Measurements from ENCODE around the gene STXBP1. TPM values are rescaled to one million over a fixed set of nuclear protein-coding genes. Genes with fewer than 3 reads are reported as not detected.
A peak's percentile ranks its signal among the peaks of the same experiment; 100 is the strongest.

The STXBP1 gene
- total RNA-seq, 1 experiment from 2014 or later = 7.2 TPM

DNA sequence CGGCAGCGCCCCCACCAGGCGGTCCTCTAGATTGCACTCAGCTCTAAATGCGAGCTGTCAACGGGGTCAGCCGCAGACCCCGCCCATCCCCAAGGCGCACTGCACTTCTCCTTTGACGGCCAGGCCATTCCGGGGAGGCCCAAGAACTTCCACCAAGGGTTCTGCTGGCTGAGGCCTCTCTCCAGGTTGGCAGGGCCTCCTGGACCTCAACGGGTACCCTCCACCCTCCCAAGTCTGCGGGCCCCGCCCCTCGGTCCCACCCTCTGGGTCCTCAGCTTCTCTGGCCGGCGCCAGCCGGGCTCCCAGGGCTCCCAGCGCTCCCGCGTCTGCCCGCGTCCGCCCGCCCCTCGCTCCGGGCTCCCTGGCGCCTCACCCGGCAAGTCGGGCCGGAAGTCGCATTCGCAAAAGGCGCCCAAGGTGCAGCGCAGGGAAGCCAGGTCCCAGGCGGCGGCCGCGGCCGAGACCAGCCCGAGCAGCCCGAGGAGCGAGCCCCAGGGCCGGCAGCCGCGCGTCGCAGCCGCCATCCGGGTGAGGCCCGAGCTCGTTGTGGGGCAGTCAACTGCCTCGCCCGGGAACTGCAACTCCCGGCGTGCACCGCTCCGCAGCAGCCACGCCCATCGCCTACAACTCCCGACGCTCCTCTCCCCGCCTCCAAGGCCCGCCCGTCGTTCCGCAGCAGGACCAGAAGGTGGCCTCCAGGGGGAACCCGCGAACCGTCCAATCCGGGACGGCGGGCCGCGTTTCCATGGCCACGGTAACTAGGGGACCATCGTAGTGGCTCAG lies 122.9 kb downstream of the STXBP1 start, which contains the start of gene TOR2A:
Gene TOR2A, minus strand, starts transcription at position 548 of the 783 bp plus-strand sequence. Its CDS starts 24 bp downstream, at position 524.
- peak; percentile 96 for DNase-seq (ENCODE audit: low spot score)

- DNase-seq (ENCODE audit: low spot score) = no peak
Observed at GRCh38 chr9:127735530-127736185, 123.6 kb downstream of the STXBP1 start.

- no peak for DNase-seq (ENCODE audit: low spot score)
Observed at GRCh38 chr9:127738666-127739065, 126.6 kb downstream of the STXBP1 start.

- no peak for DNase-seq (ENCODE audit: low spot score)
Observed at GRCh38 chr9:127739614-127740330, 127.7 kb downstream of the STXBP1 start.

- DNase-seq (ENCODE audit: low spot score) = no peak
Observed at GRCh38 chr9:127741831-127742434, 129.9 kb downstream of the STXBP1 start.

Other genes with a start within 250 kb of the STXBP1 start
- gene SLC2A8, start 215.1 kb upstream of the STXBP1 start, total RNA-seq (2014; rRNA removed; shearing (Covaris generic)) = 8.4 and 8.7 TPM in 2 replicates
- gene ZNF79, start 187.9 kb upstream of the STXBP1 start, total RNA-seq (2014; rRNA removed; shearing (Covaris generic)) = 6.1 and 7.0 TPM in 2 replicates
- 2,219 and 2,463 TPM in 2 replicates for gene RPL12, start 160.9 kb upstream of the STXBP1 start, total RNA-seq (2014; rRNA removed; shearing (Covaris generic))
- gene LRSAM1, start 160.8 kb upstream of the STXBP1 start, total RNA-seq (2014; rRNA removed; shearing (Covaris generic)) = 2.6 and 5.7 TPM in 2 replicates
- not detected in 2 replicates for gene CFAP157, start 94.7 kb downstream of the STXBP1 start, total RNA-seq (2014; rRNA removed; shearing (Covaris generic))
- 9.9 and 11.4 TPM in 2 replicates for gene PTRH1, start 103.4 kb downstream of the STXBP1 start, total RNA-seq (2014; rRNA removed; shearing (Covaris generic))
- gene TTC16, start 103.8 kb downstream of the STXBP1 start, total RNA-seq (2014; rRNA removed; shearing (Covaris generic)) = not detected in 2 replicates
- gene TOR2A, start 123.0 kb downstream of the STXBP1 start, total RNA-seq (2014; rRNA removed; shearing (Covaris generic)) = 6.3 and 11.5 TPM in 2 replicates
- gene SH2D3C, start 166.4 kb downstream of the STXBP1 start, total RNA-seq (2014; rRNA removed; shearing (Covaris generic)) = 0.12 and 0.23 TPM in 2 replicates
- gene CDK9, start 173.8 kb downstream of the STXBP1 start, total RNA-seq (2014; rRNA removed; shearing (Covaris generic)) = 22.8 and 24.8 TPM in 2 replicates
- gene FPGS, start 190.6 kb downstream of the STXBP1 start, total RNA-seq (2014; rRNA removed; shearing (Covaris generic)) = 32.8 and 49.8 TPM in 2 replicates
- gene ENG, start 242.4 kb downstream of the STXBP1 start, total RNA-seq (2014; rRNA removed; shearing (Covaris generic)) = 1.8 and 3.0 TPM in 2 replicates

All from H4 (cell line).